GM21360 (cell line): Measurements from ENCODE around the gene XPC.

Experiments
- ATAC-seq: cut with Tn5 transposase; IDR thresholded peaks from one replicate; pipeline ENCODE4 v1.9.1; 2021; ENCODE audit warnings: mild to moderate bottlenecking, moderate library complexity; ENCODE audit not compliant: unreplicated experiment

XPC gene

DNA sequence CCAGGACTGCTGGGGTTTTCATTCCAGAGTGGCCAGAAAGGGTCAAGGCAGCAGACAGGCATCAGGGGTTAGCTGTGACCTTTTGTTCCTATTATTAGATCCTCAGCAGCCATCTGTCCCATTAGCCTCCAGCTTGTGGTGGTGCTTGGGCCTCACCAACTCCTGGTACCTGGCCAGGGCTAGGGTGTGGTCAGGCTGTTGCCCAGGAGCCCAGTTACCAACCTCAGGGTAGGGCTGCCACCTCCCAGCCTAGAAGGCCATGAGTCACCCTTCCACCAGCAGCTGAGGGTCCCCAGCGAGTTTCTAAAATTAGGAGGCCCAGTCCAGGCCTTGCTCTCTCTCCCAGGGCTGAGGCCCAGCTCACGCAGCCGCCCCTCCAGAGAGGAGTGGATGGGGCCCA lies 41.4 kb downstream of the XPC start:
- no peak for ATAC-seq

DNA sequence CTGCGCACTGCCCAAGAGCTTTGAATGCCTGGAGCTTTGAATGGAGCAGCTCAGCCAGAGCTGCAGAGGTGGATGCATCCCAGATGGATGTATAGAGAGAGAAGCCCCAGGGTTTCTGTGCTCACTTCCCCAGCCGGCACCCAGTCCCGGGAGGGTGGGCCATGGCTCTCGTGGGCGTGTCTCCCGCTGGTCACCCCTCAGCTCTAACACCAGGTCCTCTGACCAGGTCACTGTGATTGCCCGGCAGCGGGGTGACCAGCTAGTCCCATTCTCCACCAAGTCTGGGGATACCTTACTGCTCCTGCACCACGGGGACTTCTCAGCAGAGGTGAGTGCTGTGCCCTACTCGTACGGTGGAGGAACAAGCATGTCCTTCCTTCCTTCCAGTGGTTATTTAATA lies 42.8 kb downstream of the XPC start:
- ATAC-seq = no peak

DNA sequence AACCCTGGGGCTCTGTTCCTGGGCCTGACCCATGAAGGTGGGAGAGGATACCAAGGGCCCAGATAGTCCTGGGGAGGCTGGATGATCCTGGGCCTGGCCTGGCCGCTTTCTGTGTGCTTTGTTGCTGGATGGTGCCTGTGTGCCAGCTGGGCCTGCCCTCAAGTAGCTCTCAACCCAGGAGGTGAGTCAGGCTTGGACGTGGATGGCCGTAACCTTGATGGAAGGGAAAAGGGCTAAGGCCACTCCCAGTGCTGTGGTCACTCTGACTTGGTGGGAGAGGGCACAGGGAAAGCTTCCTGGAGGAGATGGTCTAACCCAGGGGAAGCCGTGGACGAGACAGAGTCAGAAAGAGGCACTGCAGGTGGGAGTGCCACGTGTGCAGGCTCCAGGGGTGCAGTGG lies 44.1 kb downstream of the XPC start:
- no peak for ATAC-seq

DNA sequence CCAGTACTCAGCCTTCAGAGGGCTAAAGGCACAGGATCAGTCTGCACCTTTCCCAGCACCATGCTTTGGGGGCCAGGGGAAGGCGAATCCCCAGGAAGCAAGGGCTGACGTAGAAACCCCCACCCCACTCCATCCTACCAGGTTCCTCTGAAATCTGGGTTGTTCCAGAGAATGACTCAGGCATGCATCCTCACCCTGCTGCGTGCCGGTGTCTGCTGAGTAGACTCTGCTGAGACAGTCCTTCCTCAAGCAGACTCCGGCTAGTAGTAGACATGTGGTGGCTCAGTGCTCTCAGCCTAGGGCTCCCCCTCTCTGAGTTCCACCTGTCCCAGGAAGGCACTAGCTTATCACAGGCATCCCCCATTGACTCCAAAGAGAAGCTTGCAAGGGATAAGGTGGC lies 44.5 kb downstream of the XPC start:
- ATAC-seq = no peak

DNA sequence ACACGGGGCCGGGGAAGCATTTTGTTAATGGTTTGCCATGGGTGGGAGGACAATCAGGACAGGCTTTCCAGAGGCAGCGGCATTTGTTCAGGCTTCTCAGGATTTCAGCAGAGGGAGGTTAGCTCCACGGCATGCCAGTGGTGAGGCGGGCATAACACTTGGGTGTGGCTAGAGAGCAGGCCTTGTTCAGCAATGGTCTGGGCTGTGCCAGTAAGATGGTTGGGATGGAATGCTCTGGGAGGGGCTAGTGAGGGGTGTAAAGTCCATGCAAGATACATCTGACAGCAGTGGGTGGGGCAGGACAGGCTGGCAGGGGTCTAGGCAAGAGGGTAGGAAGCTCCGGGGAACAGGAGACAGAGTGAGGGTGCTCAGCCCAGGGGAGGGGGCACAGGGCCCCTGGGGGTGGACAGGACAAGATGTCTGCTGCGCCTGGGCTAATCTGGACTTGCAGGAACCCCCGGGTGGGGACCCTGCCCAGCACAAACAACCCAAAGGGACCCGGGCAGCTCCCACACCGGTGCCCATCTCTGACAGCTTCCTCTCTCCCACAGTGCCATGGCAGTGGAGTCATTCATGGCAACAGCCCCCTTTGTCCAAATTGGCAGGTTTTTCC lies 45.1 kb downstream of the XPC start:
- no peak for ATAC-seq

DNA sequence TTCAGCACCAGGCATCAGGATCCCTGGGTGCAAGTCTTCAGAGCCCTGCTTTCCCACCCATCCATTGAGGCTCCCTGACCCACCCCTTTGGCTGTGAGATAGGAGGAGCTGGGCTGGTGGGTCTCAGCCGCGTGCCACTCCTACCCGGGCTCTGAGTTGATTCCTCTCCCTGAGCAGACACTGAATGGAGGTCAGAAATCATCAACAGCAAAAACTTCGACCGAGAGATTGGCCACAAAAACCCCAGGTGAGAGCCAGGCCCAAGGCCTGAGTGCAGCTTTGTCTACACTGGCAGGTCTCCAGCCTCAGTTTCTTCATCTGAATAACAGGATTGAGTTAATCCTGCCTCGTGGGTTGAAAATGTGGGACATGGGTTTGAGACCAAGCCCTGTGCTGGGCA lies 45.7 kb downstream of the XPC start:
- ATAC-seq = no peak

DNA sequence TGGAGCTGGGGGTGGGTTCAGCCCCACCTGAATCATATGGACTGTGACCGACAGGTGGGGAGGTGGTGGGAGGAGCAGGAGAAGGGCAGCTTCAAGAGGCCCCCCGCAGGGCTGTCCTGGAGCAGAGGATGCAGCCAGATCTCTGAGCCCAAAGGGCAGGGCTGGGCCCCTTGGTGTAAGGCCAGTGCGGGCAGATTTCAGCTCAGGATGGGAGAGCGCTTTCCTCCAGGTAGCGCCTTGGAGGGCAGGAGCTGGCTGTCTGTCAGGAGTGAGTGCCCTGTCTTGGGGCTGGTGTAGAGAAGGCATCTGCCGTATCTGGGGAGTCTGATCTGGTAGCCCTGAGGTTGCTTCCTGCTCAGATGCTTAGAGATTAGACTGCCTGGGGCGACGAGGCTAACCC lies 46.3 kb downstream of the XPC start:
- ATAC-seq = no peak

DNA sequence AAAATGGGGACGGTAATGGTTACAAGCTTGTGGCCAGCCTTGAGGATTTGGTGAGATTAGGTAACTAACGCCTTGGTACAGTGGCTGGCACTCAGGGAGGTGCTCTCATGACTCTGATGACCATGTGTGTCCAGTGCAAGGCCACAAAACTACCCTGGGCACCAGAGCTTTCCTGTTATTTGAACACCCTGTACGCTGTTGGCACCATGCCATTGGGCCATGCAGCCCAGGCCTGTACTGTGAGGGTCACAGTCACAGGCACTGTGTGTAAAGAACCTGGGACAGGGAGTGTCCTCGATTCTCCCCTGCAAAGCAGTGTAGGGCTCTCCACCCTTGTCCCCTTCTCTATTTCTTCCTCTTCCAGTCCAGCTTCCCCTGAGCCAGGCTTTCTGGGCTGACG lies 47.3 kb downstream of the XPC start:
- no peak for ATAC-seq

DNA sequence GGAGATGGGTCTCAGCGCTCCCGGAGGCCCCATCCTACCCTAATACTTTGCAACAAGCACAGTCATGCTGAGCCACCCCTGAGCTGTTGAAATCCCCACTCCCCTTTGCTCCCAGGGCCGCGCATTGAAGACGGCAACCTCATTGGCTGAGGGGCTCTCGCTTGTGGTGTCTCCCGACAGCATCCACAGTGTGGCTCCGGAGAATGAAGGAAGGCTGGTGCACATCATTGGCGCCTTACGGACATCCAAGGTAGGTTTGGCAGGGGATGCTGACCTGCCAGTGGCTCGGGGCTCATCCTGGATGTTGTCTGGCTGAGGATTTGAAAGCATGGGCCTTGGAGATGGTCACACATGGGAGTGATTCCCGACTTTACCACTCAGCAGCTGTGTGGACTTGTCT lies 47.7 kb downstream of the XPC start:
- ATAC-seq = no peak

DNA sequence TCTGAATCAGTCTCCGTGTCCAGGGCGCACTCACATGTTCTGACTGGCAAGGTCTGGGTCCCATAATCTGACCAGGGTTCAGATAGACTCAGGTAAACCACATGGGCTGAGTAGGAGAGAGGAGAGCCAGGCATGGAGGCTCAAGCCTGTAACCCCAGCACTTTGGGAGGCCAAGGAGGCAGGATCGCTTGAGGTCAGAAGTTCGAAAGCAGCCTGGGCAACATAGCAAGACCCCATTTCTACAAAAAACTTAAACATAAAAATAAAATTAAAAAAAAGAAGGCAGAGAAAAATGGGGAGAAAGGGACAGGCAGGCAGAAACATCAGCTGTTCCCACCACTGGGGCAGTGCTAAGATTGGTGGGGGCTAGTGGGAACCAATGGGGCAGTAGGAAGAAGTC lies 48.2 kb downstream of the XPC start:
- ATAC-seq = no peak

DNA sequence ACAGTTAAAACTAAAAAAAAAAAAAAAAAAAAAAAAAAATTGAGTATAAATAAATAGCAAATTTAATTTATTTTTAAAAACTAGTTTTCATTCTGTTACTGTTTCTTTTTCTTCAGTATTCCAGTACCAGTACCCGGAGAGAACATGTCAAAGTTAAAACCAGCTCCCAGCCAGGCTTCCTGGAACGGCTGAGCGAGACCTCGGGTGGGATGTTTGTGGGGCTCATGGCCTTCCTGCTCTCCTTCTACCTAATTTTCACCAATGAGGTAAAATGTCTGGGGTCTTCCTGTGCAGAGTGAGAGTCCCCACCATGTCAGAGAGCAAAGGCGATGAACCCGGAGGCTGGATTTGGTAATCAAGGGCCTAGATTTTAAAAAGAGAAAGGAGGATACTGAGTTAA lies 49.1 kb downstream of the XPC start:
- ATAC-seq = no peak

DNA sequence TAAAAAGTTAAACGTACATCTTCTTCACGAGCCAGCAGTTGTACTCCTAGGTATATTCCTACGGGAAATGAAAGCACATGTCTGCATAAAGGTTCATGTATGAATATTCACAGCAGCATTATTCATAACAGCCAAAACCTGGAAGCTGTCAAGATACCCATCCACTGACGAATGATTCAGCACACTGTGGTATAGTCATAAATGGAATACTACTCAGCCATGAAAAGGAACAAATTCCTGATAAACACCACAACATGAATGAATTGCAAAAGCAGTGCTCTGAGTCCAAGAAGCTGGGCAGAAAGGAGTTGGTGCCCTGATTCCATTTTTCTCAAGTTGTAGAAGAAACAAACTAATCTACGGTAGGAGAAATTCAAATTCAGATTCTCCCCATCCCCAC lies 49.7 kb downstream of the XPC start:
- no peak for ATAC-seq

DNA sequence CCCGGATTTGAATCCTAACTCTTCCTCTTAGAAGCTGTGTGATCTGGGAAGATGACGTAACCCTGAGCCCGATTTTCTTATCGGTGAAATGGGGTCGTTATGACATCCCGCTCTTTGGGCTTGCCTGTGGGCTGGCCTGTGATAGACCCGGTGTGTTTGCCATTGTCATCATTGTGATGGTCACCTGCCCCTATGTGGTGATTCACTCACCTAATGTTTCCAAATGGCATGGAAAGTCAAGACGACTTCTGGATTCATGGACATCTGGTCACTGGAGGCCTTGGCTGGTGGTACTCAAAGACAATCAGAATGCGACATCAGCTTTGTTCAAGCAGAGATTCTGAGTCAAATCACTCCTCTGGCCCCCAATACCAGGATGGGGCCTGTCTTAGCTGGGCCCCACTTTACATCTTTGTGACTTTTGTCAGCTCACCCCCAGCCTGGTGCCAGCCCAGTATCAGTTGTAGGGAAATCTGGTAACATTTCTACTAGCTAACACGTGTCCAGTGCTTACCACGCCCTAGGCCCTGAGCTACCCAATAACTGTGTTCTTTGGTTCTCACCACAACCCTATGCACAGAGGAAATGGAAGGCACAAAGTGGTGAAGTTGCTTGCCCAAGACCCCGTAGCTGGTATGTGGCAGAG lies 50.8 kb downstream of the XPC start:
- ATAC-seq = no peak

DNA sequence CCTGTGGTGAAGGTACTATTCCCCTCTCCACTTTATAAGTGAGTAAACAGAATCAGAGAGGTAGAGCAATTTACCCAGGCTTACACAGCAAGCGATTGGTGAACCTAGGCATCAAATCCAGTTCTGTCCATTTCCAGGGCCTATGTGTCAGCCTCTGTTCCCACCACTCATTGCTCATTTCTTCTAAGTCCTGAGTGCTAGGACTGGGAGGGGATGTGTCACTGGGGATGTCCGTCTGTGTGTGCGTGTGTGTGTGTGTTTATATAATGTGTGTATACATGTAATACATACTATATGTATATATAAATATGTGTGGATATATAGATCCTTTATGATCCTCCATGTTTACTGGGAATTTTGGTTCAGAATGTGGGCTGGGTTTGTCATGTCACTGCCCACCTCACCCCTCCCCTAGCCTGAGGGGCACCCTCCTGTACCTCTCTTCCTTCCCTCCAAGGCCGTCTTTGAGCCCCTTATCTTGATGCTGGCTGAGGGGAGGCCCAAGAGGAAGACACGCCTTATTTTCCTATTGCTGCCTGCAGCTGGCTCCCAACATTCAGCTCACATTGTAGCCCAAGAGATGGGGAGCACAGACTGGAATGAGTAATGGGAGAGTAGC lies 51.4 kb downstream of the XPC start:
- no peak for ATAC-seq

DNA sequence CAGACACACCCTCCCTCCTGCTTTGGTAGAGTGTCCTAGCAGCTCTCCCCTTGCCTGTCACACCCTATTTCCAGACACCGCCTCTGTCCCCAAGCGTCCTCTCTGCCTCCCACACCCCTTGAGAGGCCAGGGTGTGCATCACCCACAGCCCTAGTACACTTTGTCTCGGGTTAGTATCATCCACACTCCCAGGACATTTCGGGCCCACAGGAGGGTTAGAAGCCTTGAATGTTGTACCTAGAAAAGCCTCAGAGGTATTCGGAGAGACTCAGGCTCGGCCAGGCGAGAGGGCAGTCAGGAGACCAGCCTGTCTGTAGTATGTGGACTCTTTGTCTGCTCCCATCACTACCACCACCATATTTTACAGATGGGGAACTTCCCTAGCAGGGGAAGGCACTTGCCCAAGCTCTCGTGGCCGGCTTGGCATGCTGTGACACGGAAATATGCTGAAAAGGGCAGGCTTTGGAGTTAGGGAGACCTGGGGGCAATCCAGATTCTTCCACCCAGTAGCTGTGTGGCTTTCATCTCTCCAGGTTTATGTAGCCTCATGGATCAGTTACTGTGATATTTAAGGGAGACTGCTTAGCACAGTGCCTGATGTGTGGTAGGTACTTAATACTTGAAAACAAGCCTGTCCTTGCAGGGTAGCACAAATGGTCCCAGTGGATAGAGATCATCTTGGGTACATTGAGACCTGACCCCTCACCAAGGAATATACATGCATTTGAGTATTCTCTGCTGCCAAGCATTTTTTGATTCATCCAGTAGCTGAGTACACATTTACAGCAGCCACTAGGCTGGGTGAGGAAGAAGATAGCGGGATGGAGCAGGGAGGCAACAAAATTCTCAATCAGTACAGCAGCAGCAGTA lies 52.1 kb downstream of the XPC start:
- ATAC-seq = no peak

DNA sequence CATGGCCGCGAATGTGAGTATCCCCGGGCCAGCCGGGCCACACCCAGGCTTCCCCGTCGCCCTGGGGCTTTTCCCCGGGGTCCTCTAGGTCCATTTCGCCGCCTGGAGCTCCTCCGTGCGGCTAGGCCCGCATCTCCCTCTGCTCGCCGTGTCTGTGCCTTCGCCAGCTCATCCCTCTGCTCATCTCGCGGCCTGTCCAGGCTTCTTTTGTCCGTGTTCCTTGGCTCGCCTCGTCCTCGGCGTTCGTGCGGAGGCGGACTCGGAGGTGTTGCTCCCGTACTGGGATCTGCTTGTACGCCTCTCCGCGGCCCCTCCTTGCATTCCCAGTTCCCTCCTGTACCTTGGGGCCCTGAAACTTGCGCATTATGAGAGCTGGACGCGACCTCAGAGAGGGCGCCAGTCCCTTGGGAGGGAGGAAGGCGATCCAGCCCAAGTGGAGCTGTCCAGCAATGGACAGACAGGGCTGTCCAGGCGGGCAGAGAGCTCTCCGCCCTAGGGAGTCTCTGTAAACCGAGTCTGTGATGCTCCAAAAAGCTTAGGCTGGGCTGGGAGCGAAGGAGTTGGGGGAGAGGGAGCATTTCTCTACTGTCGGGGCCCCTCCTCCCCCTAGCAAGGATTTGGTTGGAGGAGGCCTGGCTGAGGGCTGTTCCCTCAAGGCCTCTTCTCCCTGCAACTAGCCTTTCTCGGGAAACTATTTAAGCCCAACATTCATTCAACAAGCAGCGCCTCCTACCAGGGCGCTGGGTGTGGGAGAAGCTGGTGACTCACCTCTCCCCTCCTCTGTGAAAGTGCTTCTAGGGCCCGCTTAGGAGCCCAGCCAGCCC lies 53.0 kb downstream of the XPC start:
- ATAC-seq = peak; percentile 24

DNA sequence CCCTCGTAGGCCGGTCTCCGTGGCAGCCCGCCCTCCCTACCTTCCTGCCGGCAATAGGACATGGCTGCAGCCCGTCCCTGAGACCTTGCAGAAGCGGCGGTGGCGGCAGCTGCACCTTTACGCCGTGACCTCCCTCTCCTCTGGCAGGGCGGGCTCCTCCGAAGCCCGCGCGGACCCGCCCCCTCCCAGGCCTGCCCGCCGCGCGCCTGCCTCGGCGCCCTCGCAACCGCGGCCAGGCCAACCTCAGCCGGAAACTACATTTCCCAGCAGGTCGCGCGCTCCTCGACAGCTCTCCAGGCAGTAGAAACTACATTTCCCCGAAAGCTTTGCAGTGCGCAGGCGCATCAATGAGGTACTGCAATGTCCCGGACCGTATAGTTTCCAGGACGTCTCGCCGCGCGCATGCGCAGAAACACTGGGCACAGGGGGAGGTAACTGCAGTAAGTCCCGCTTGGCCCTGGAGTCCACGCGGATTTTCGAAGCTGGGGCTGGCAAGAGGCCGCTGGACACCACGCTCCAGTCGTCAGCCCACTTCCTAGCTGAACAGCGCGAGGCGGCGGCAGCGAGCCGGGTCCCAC lies 53.7 kb downstream of the XPC start, which contains the start of the genes CHCHD4 and TMEM43:
TSS of gene CHCHD4 (minus strand) at position 256 of the 578 bp plus-strand sequence. CDS start at position 62, 194 bp downstream.
TSS of gene TMEM43 (plus strand) at position 438 of the 578 bp plus-strand sequence. CDS start 142 bp downstream, outside the sequence.
- peak; percentile 79 for ATAC-seq

DNA sequence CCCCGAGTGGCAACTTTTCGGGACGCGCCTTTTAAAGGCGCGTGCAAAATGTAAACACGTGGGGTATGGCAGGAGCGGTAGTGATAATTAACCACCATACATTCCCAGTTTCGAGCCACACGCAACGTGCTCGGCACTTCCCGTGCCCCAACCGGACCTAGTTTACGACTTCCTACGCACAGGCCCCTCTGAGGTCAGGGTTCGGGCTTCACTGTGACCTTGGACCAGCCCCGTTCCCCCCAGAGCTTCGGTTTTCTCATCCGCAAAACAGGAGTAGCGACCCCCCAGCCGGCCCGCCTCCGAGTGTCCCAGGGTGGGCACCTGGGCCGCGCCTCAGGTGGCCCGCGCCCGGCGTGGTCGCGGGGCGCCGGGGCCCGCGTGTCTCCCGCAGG lies 54.2 kb downstream of the XPC start:
- ATAC-seq = peak; percentile 25

DNA sequence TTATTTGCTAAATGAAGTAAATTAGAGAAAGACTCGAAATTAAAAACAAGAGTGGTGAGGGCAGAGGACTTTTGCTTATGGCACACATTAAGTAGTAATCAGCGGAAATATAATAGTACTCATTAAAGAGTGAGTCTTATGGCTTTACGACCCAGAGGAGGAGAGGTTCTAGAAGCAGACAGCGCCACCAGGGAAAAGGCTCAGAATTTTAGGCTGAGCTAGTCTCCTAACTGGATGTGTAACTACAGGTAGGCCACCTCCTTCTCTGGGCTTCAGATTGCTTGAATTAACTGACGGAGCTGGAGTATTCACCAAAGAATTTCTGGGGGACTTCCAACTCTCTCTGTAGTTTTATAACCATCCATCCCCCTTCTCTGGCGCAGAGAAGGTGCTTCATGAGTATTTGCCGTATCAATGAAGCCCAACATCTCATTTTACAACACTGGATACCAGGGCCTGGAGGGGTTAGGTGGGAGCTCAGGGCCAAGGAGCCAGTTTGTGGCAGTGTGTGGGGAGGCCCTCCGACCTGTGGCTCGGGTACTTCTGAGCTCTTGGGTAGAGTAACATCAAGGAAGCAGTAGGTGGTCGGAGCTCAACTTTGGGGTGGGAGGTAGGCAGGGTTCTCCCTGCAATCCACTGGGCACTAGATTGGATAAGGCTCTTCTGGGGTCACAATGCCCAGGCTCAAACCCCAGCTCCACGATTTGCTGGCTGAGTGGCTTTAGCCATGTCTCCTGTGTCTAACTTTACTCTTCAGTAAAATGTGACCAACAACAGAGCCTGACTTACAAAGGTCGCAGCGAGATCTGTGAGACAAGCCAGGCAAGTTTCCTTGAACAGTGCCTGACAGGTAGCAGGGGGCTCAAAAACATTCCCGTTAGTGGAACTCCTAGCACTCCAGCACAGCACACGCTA lies 54.8 kb downstream of the XPC start:
- ATAC-seq = no peak
